Gastrocnemius medialis (tissue), 4 donors: ENCODE results near the gene GYS2. TPM values are rescaled to one million over a fixed set of nuclear protein-coding genes. Genes with fewer than 3 reads are reported as not detected.
A peak's percentile ranks its signal among the peaks of the same experiment; 100 is the strongest.

Experiments
- ATAC-seq, 2 donors: fragments of 150-250 bp; one replicate each; pipeline ENCODE4 v1.9.1; 2016
- DNase-seq, 2 donors: peaks; one replicate each; pipeline ENCODE4 v3.0.0-alpha.2; 2019
- H3K27ac ChIP-seq, 4 donors: fragments of 200-600 bp; sonication (generic); 1 replicate in 1 of 4; 2 replicates in 3 of 4; pipeline ENCODE4 v1.5.1; 2016 to 2018; ENCODE audit warnings: mild to moderate bottlenecking in 2 of 4, moderate library complexity in 1 of 4
- H3K27me3 ChIP-seq, 3 donors: fragments of 200-600 bp; sonication (generic) in 2 of 3; 1 replicate in 1 of 3; 2 replicates in 2 of 3; pipeline versions ENCODE4 v1.5.1 to v1.6.0; 2016 to 2019; ENCODE audit warnings: mild to moderate bottlenecking in 1 of 3, moderate library complexity in 1 of 3
- H3K36me3 ChIP-seq, 2 donors: fragments of 200-600 bp; sonication (generic) in 1 of 2; one replicate each; pipeline ENCODE4 v1.5.1; 2017 to 2018
- H3K4me1 ChIP-seq, 2 donors: fragments of 200-600 bp; sonication (generic) in 1 of 2; one replicate each; pipeline ENCODE4 v1.5.1; 2016 to 2017; ENCODE audit warnings: mild to moderate bottlenecking in 2 of 2
- H3K4me3 ChIP-seq, 4 donors: fragments of 200-600 bp; sonication (generic) in 3 of 4; 1 replicate in 1 of 4; 2 replicates in 3 of 4; pipeline ENCODE4 v1.5.1; 2016 to 2019; ENCODE audit warnings: mild to moderate bottlenecking in 2 of 4
- H3K9me3 ChIP-seq, 3 donors: fragments of 200-600 bp; sonication (generic) in 2 of 3; 1 replicate in 1 of 3; 2 replicates in 2 of 3; pipeline ENCODE4 v1.5.1; 2016 to 2019
- POLR2A ChIP-seq, 2 donors: fragments of 450-650 bp; IDR thresholded peaks; one replicate each; pipeline ENCODE4 v1.6.1; 2017; ENCODE audit warnings: antibody characterized with exemption in 2 of 2, mild to moderate bottlenecking in 2 of 2, moderate library complexity in 2 of 2
- in situ Hi-C, 4 donors: fragments of 200-750 bp; cut with MboI; loops; one replicate each; pipeline versions ENCODE4 v1.15.0 to v1.8.0; 2017; ENCODE audit warnings: low sequenced_read_pairs in 4 of 4
- intact Hi-C: fragments of 100-400 bp; cut with DNase I; formaldehyde crosslinking; loops from one replicate; pipeline ENCODE4 v1.15.1; 2023; ENCODE audit warnings: low total_unique reads
- total RNA-seq, 4 donors: library from RNA; depleted of rRNA; stranded (reverse); fragments of >200 nt; gene quantifications; one replicate each; pipeline versions ENCODE4 v1.1.0 to v1.2.3, GENCODE V29; 2016
- TF ChIP-seq, protein P1 (sequence below), 5 experiments: fragments of 450-650 bp in 3 of 5; fragments of 200-600 bp in 2 of 5; sonication (generic) in 2 of 5; IDR thresholded peaks in 4 of 5; conservative IDR thresholded peaks in 1 of 5; 1 replicate in 4 of 5; 2 replicates in 1 of 5; pipeline ENCODE4 v1.5.1; 2016 to 2019; ENCODE audit warnings: antibody characterized with exemption in 5 of 5, mild to moderate bottlenecking in 3 of 5, moderate library complexity in 3 of 5

The GYS2 gene
- total RNA-seq, 4 donors from 2014 or later: 0.11 TPM; not detected in 3

DNA sequence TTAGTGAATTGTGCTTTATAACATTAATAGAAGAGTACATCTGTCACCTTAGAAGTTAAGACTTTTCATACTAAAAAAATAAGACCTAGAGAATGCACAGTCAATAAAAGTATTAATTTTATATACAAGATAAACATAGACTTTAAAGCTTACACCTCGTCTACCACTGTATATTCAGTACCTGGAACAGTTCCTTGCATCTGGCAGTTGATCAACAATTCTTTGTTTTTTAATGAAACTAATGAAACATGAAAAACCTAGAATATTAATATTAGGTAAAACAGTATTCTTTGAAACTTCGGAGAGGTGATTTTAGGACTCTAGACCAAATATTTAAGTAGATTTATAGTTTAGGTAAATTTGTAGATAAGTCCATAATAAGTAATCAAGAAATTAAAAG is 98.8 kb downstream of the GYS2 start:
- in situ Hi-C loops: loop anchor here in 1 of 4 donors (10.0 kb wide), 1 partner anchor 149 kb away; the partner anchor contains the start of gene LDHB
- intact Hi-C loops: no loop called here
- Histone ChIP-seq H3K36me3 (no peaks in the 10 kb centered on the region), H3K9me3 (no peaks in the 10 kb centered on the region), H3K27ac (no peak overlapping the region), H3K4me1 (peaks cover 24 to 30% of the 10 kb centered on the region in 2 donors), H3K27me3 (no peaks in the 10 kb centered on the region), H3K4me3 (no peak overlapping the region)
- TF ChIP-seq POLR2A (IDR thresholded peaks at IDR 0.05): no peak
- TF ChIP-seq, protein P1, sequence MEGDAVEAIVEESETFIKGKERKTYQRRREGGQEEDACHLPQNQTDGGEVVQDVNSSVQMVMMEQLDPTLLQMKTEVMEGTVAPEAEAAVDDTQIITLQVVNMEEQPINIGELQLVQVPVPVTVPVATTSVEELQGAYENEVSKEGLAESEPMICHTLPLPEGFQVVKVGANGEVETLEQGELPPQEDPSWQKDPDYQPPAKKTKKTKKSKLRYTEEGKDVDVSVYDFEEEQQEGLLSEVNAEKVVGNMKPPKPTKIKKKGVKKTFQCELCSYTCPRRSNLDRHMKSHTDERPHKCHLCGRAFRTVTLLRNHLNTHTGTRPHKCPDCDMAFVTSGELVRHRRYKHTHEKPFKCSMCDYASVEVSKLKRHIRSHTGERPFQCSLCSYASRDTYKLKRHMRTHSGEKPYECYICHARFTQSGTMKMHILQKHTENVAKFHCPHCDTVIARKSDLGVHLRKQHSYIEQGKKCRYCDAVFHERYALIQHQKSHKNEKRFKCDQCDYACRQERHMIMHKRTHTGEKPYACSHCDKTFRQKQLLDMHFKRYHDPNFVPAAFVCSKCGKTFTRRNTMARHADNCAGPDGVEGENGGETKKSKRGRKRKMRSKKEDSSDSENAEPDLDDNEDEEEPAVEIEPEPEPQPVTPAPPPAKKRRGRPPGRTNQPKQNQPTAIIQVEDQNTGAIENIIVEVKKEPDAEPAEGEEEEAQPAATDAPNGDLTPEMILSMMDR (IDR thresholded peaks at IDR 0.05 in 4 of 5, conservative IDR thresholded peaks at IDR 0.05 in 1 of 5): no peak
- ATAC-seq (no peak), DNase-seq (no peak)

DNA sequence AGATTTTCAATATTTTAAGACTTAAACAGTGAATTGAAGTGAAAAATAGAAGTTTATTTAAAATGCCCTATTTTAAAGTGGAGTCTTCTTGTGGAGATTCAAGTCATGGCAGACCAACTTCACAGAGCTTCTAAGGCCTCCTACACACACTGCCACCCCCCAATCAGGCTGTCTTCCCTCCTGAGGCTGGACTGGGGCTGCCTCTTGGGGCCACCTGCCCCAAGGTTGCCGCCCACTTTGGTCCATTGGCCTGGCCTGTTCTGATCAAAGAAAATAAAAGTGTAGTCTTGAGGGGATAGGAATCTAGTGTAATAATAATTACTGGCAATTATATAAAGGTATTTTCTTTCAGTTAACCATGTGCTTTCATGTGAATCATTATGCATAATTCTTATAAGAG is 101.8 kb downstream of the GYS2 start:
- intact Hi-C loops: no loop called here
- Histone ChIP-seq H3K4me3 (peak overlapping the region; percentile 89 to 99 (median 97)), H3K27me3 (no peaks in the 10 kb centered on the region), H3K36me3 (peaks cover 0 to 10% of the 10 kb centered on the region in 2 donors), H3K9me3 (no peaks in the 10 kb centered on the region), H3K27ac (peak overlapping the region in 1 of 4 donors; percentile 85), H3K4me1 (peaks cover 42 to 45% of the 10 kb centered on the region in 2 donors)
- DNase-seq (no peak), ATAC-seq (no peak)
- in situ Hi-C loops: loop anchor here in 1 of 4 donors (10.0 kb wide), 1 partner anchor 152 kb away; the partner anchor contains the start of gene LDHB
- no peak for TF ChIP-seq POLR2A (IDR thresholded peaks at IDR 0.05)
- TF ChIP-seq, protein P1 (IDR thresholded peaks at IDR 0.05 in 4 of 5, conservative IDR thresholded peaks at IDR 0.05 in 1 of 5): no peak

DNA sequence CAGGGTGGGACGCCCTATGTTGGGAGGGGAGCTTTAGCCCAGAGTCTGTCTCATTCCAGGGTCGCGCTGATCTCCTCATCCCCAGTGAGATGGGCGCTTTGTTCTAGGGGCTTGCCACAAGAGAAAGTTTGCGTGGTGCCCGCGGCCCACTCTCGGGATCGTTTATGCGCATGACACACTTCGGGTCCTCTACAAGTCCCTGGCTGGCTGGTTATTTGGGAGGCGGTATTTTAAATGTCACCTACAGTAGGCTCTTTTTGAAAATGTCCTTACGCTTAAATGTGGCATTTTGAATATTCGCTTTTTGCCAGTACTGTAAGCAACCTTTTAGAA is 102.5 kb downstream of the GYS2 start:
- H3K4me1 ChIP-seq: peaks cover 42 to 45% of the 10 kb centered on the region in 2 donors
- H3K4me3 ChIP-seq: peak overlapping the region; percentile 89 to 99 (median 97)
- DNase-seq: peak in 1 of 2 donors; percentile 2
- H3K36me3 ChIP-seq: peaks cover 0 to 18% of the 10 kb centered on the region in 2 donors
- no peaks in the 10 kb centered on the region for H3K9me3 ChIP-seq
- no peak for TF ChIP-seq POLR2A (IDR thresholded peaks at IDR 0.05)
- TF ChIP-seq, protein P1 (IDR thresholded peaks at IDR 0.05 in 4 of 5, conservative IDR thresholded peaks at IDR 0.05 in 1 of 5): no peak
- peak; percentile 1 to 5 for ATAC-seq
- intact Hi-C loops (no loop called here), in situ Hi-C loops (loop anchor here in 1 of 4 donors (10.0 kb wide), 1 partner anchor 153 kb away; the partner anchor contains the start of gene LDHB)
- no peaks in the 10 kb centered on the region for H3K27me3 ChIP-seq
- H3K27ac ChIP-seq: peak overlapping the region; percentile 85 to 91 (median 88)

DNA sequence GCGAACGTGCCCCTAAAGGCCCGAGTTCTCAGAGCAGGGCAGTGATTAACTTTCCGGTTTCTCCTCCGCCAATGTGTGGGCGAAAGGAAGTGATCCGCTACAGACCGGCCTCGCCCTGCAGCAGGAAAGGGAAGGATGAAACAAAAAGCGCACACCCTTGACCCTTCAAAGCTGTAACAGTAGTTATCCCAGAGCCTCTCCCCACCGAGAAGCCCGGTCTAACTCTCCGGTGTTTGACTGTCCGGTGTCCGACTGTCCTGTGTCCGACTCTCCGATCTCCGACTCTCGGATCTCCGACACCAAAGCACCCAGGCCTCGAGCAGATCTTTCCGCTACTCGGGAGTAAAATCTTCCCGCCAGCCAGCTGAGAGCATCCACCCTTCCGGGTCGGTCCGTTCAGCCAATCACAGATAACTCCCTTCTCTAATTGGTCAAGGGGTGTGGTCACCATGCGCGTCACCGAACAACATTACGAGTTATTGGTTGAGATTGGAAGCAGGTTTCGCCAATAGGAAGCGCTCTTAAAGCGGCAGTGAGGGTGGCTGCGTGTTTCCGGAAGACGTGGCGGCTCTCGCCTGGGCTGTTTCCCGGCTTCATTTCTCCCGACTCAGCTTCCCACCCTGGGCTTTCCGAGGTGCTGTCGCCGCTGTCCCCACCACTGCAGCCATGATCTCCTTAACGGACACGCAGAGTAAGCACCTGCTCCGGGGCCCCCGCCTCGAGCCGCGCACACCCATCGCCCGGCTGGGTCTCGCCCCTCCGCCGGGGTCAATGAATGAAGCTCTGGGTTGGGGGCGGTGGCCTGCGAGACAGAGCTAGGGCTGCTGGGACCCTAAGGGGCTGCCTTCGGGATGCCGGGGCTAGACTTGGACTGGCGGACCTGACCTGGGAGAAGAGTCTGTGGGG is 103.1 kb downstream of the GYS2 start, which contains the start of the genes GOLT1B and RECQL:
GOLT1B (plus strand) TSS at position 532 of the 906 bp plus-strand sequence; CDS start at position 667, 135 bp downstream.
RECQL (minus strand) TSS at position 378 of the 906 bp plus-strand sequence. CDS start 2,065 bp downstream, outside the sequence.
- peak within 1 kb of the TSS; percentile 85 to 91 (median 88) for H3K27ac ChIP-seq
- in situ Hi-C loops: loop anchor here in 1 of 4 donors (10.0 kb wide), 1 partner anchor 153 kb away; the partner anchor contains the start of gene LDHB
- intact Hi-C loops: loop anchor here (1.0 to 2.0 kb wide), 4 partner anchors 64 to 545 kb away; partner anchors contain the start of genes CMAS, LDHB and PYROXD1
- peak; percentile 100 for ATAC-seq
- TF ChIP-seq, protein P1 (IDR thresholded peaks at IDR 0.05 in 4 of 5, conservative IDR thresholded peaks at IDR 0.05 in 1 of 5): no peak
- TF ChIP-seq POLR2A (IDR thresholded peaks at IDR 0.05): peak; percentile 55 to 74
- peak; percentile 94 to 96 for DNase-seq
- peaks cover 0 to 24% of the 10 kb centered on the region in 2 donors for H3K36me3 ChIP-seq
- H3K27me3 ChIP-seq: no peaks in the 10 kb centered on the region
- no peaks in the 10 kb centered on the region for H3K9me3 ChIP-seq
- H3K4me3 ChIP-seq: peak within 1 kb of the TSS; percentile 89 to 99 (median 97)
- H3K4me1 ChIP-seq: peaks cover 42 to 45% of the 10 kb centered on the region in 2 donors
